SKM-1 treated with dmso at 0.1 percent for 144 hours (cell line): ENCODE data around the gene TMEM126B.

Experiments
- DNase-seq: peaks from one replicate; lab custom pipeline; 2025; ENCODE audit not compliant: unreplicated experiment; lab: John Stamatoyannopoulos, UW

Gene TMEM126B

DNA sequence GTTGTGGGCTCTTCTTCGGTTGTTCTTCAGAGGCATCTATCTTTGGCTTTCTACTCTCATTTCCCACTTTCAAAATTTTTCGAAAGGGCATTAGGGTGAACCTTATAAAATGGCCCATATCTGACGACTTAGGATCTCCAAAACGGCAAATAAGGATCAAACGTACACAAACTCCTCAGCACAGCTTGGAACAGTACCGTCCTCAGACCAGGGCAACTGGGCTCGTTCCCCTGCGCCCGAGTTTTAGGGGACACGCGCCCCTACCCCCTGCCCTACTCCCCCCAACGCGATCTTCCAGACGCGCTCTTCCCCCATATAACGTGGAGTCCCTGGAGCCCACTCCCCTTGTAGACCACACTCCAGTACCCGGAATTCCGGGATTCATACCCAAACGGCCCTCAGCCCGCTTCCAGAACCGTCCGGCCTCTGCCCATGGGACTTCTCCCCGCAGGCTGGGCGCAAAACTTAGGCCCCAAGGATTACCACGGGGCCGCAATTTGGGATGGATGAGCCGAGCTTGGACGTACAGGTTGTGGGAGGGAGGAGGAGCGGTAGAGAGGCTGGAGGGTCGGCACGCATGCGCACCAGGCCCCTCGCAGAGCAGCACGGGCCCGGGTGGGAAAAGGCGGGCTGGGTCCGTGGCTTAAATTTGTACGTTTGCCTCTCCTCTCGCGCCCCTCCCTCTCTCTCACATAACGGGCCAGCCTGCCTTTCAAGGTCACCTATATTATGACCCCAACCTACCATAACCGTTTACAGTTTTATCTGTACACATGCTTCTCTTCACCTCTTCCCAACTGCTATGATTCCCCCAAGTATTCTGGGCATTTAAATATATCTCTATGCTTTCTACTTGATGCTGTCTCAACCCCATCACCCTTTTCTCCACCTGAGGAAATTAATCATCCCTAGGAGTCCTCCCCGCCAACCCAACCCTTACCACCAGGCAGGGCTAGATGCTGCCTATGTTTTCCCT is 54.2 kb downstream of the TMEM126B start:
- no peak for DNase-seq

DNA sequence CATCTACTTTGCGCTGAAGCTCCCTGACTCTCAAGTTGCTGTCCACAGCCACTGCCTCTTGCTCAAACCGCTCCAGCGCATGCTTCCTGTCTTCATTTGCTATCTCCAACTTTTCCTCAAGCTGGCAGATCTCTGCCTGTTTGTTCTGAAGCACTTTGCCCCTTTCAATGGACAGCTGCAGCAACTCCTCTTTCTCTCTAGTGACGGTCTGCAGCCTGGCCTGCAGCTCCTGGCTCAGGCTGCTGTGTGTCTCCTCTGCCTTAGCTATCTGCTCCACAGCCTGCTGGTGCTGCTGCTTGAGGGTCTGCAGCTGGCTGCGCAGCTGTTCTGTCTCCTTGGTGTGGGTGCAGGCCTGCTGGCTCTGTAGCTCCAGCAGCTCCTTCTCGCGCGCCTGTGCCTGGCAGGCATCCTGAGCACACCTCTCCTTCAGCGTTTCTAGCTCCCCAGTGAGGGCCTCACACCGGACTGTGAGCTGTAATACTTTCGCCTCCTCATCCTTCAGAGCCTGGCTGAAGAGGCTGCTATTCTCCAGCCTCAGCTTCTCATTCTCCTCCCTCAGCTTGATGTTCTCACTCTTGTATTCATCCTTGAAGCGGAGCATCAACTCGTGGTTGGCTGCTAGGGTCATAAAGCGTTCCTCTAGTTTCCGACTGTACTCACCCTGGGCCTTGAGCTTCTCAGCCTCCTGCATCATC is 56.9 kb downstream of the TMEM126B start:
- no peak for DNase-seq

DNA sequence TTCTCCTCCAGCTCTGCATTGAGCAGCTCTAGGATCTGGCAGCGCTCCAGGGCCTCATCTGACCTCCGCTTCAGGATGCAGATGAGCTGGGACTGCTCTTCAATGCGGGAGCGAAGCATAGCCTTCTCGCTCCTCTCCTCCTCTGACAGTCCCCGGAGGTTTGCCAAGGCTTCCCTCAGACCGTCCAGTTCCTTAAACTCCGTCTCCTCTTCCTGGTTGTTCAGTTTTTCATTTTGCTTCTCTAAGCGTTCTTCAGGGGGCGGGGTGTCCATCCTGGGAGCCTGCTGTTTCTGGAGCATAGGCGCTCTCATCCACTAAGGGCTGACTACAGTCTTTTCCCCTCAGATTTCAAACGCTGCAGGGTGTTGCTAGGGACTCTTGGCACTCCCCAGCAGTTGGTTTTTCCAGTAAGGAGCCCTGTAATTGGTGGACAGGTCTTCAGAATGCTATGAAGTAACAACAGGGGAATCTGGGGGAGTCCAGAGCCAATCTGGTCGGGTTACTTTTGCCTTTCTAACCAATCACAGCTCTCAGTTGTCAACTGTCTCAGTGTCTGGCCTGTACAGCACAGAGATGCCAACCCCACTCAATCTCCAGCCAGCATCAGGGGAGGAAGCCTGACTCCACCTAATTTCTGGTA is 57.5 kb downstream of the TMEM126B start, which contains the start of gene CCDC89:
CCDC89 (minus strand) TSS at position 376 of the 640 bp plus-strand sequence; CDS start at position 311, 65 bp downstream.
- DNase-seq, result no peak
